ENCODE measurements around the gene ALK. TPM values are rescaled to one million over a fixed set of nuclear protein-coding genes. Genes with fewer than 3 reads are reported as not detected.

ALK gene
- total RNA-seq, 1 experiment from 2014 or later = 59.6 TPM

- peak in 1 of 2 experiments; percentile 30 for DNase-seq
- no peaks in the 10 kb centered on the region for H3K27me3 ChIP-seq
- peaks cover 2% of the 10 kb centered on the region for H3K36me3 ChIP-seq
- no peaks in the 10 kb centered on the region; the same call in 1 of the 2 replicates for H3K9me3 ChIP-seq (replicated peaks)
- H3K27ac ChIP-seq = peak overlapping the region; percentile 27; the same call in 1 of the 2 replicates
- peaks cover 12% of the 10 kb centered on the region for H3K4me1 ChIP-seq
- no peak overlapping the region for H3K4me3 ChIP-seq
These were observed 315.0 kb downstream of the ALK start for GRCh38 chr2:29606104-29607037.

GRCh38 chr2:29603341-29603740 is 318.0 kb downstream of the ALK start:
- Histone ChIP-seq H3K36me3 (peaks cover 6% of the 10 kb centered on the region; the same call in 1 of the 2 replicates), H3K4me3 (no peak overlapping the region), H3K27me3 (no peaks in the 10 kb centered on the region), H3K4me1 (peaks cover 12% of the 10 kb centered on the region), H3K27ac (no peak overlapping the region), H3K9me3 (replicated peaks) (no peaks in the 10 kb centered on the region; the same call in 1 of the 2 replicates)
- DNase-seq = no peak

- Histone ChIP-seq H3K4me1 (peaks cover 11% of the 10 kb centered on the region), H3K36me3 (peaks cover 9% of the 10 kb centered on the region; the same call in 1 of the 2 replicates), H3K4me3 (no peak overlapping the region), H3K27me3 (no peaks in the 10 kb centered on the region), H3K9me3 (replicated peaks) (no peaks in the 10 kb centered on the region; the same call in 1 of the 2 replicates), H3K27ac (no peak overlapping the region)
- DNase-seq = no peak
These were observed 319.5 kb downstream of the ALK start for GRCh38 chr2:29601872-29602271.

- Histone ChIP-seq H3K4me1 (peaks cover 5% of the 10 kb centered on the region), H3K4me3 (no peak overlapping the region), H3K27ac (no peak overlapping the region), H3K9me3 (replicated peaks) (no peaks in the 10 kb centered on the region), H3K27me3 (no peaks in the 10 kb centered on the region), H3K36me3 (peaks cover 9% of the 10 kb centered on the region; the same call in 1 of the 2 replicates)
- DNase-seq = peak in 1 of 2 experiments; percentile 41
These were observed 320.1 kb downstream of the ALK start for GRCh38 chr2:29601321-29601720.

- DNase-seq = no peak
- no peaks in the 10 kb centered on the region for H3K9me3 ChIP-seq (replicated peaks)
- peaks cover 9% of the 10 kb centered on the region; the same call in 1 of the 2 replicates for H3K36me3 ChIP-seq
- no peak overlapping the region for H3K4me3 ChIP-seq
- no peaks in the 10 kb centered on the region for H3K27me3 ChIP-seq
- H3K27ac ChIP-seq = no peak overlapping the region
- H3K4me1 ChIP-seq = no peaks in the 10 kb centered on the region
These were observed 321.4 kb downstream of the ALK start for GRCh38 chr2:29599946-29600345.

GRCh38 chr2:29598978-29599377 is 322.4 kb downstream of the ALK start:
- H3K27ac ChIP-seq = no peak overlapping the region
- no peaks in the 10 kb centered on the region for H3K9me3 ChIP-seq (replicated peaks)
- peaks cover 10% of the 10 kb centered on the region; the same call in 1 of the 2 replicates for H3K36me3 ChIP-seq
- no peaks in the 10 kb centered on the region for H3K27me3 ChIP-seq
- no peak overlapping the region for H3K4me3 ChIP-seq
- DNase-seq = no peak
- no peaks in the 10 kb centered on the region for H3K4me1 ChIP-seq

- DNase-seq = no peak
- H3K27ac ChIP-seq = no peak overlapping the region
- H3K9me3 ChIP-seq (replicated peaks) = no peaks in the 10 kb centered on the region
These were observed 324.4 kb downstream of the ALK start for GRCh38 chr2:29597035-29597434.

GRCh38 chr2:29596584-29596983 is 324.8 kb downstream of the ALK start:
- H3K27ac ChIP-seq = no peak overlapping the region

More at GRCh38 chr2:29597035-29597434, 324.4 kb downstream of the ALK start:
- H3K4me1 ChIP-seq = no peaks in the 10 kb centered on the region
- peaks cover 12% of the 10 kb centered on the region; the same call in 1 of the 2 replicates for H3K36me3 ChIP-seq
- H3K27me3 ChIP-seq = no peaks in the 10 kb centered on the region
- no peak overlapping the region for H3K4me3 ChIP-seq

GRCh38 chr2:29591600-29591999 is 329.8 kb downstream of the ALK start:
- no peaks in the 10 kb centered on the region for H3K9me3 ChIP-seq (replicated peaks)
- no peaks in the 10 kb centered on the region for H3K27me3 ChIP-seq
- no peak for DNase-seq
- H3K27ac ChIP-seq = no peak overlapping the region
- H3K4me3 ChIP-seq = no peak overlapping the region
- H3K36me3 ChIP-seq = 0 out of 2 replicates have a peak, but pooled peaks cover 5% of the 10 kb centered on the region
- no peaks in the 10 kb centered on the region for H3K4me1 ChIP-seq

More at GRCh38 chr2:29596584-29596983, 324.8 kb downstream of the ALK start:
- Histone ChIP-seq H3K4me3 (no peak overlapping the region), H3K36me3 (peaks cover 12% of the 10 kb centered on the region; the same call in 1 of the 2 replicates), H3K9me3 (replicated peaks) (no peaks in the 10 kb centered on the region), H3K27me3 (no peaks in the 10 kb centered on the region), H3K4me1 (no peaks in the 10 kb centered on the region)
- DNase-seq = no peak

GRCh38 chr2:29590211-29590610 is 331.2 kb downstream of the ALK start:
- Histone ChIP-seq H3K4me1 (no peaks in the 10 kb centered on the region), H3K4me3 (no peak overlapping the region), H3K27me3 (no peaks in the 10 kb centered on the region), H3K9me3 (replicated peaks) (no peaks in the 10 kb centered on the region), H3K36me3 (0 out of 2 replicates have a peak, but pooled peaks cover 5% of the 10 kb centered on the region), H3K27ac (no peak overlapping the region)
- DNase-seq = no peak

- Histone ChIP-seq H3K9me3 (replicated peaks) (no peaks in the 10 kb centered on the region), H3K27ac (no peak overlapping the region), H3K4me3 (no peak overlapping the region)
These were observed 331.8 kb downstream of the ALK start for GRCh38 chr2:29589440-29590103.

GRCh38 chr2:29587402-29588190 is 333.8 kb downstream of the ALK start:
- no peaks in the 10 kb centered on the region for H3K9me3 ChIP-seq (replicated peaks)
- no peaks in the 10 kb centered on the region for H3K27me3 ChIP-seq
- H3K27ac ChIP-seq = no peak overlapping the region
- no peaks in the 10 kb centered on the region for H3K4me1 ChIP-seq
- DNase-seq = no peak
- H3K36me3 ChIP-seq = 0 out of 2 replicates have a peak, but pooled peaks cover 2% of the 10 kb centered on the region
- H3K4me3 ChIP-seq = no peak overlapping the region

More at GRCh38 chr2:29589440-29590103, 331.8 kb downstream of the ALK start:
- H3K27me3 ChIP-seq = no peaks in the 10 kb centered on the region
- DNase-seq = no peak
- H3K36me3 ChIP-seq = 0 out of 2 replicates have a peak, but pooled peaks cover 5% of the 10 kb centered on the region
- H3K4me1 ChIP-seq = no peaks in the 10 kb centered on the region

- H3K27ac ChIP-seq = no peak overlapping the region
- H3K4me1 ChIP-seq = no peaks in the 10 kb centered on the region
- no peaks in the 10 kb centered on the region for H3K9me3 ChIP-seq (replicated peaks)
These were observed 334.5 kb downstream of the ALK start for GRCh38 chr2:29586919-29587318.

GRCh38 chr2:29583548-29584156 is 337.7 kb downstream of the ALK start:
- H3K27ac ChIP-seq = no peak overlapping the region
- no peak overlapping the region for H3K4me3 ChIP-seq
- no peak for DNase-seq
- peaks cover 2% of the 10 kb centered on the region; the same call in 1 of the 2 replicates for H3K36me3 ChIP-seq
- no peaks in the 10 kb centered on the region for H3K9me3 ChIP-seq (replicated peaks)
- no peaks in the 10 kb centered on the region for H3K4me1 ChIP-seq
- H3K27me3 ChIP-seq = no peaks in the 10 kb centered on the region

More at GRCh38 chr2:29586919-29587318, 334.5 kb downstream of the ALK start:
- no peak for DNase-seq
- no peaks in the 10 kb centered on the region for H3K27me3 ChIP-seq
- H3K36me3 ChIP-seq = peaks cover 4% of the 10 kb centered on the region; the same call in 1 of the 2 replicates
- no peak overlapping the region for H3K4me3 ChIP-seq

Data from SJCRH30 (cell line).